Measurements from ENCODE around the gene PHYKPL.
"Not testable (repeated sequence)": the region's sequence is repeated elsewhere in the genome, so short reads cannot be mapped to it uniquely, and the experiment has no call there.

Gene PHYKPL

DNA sequence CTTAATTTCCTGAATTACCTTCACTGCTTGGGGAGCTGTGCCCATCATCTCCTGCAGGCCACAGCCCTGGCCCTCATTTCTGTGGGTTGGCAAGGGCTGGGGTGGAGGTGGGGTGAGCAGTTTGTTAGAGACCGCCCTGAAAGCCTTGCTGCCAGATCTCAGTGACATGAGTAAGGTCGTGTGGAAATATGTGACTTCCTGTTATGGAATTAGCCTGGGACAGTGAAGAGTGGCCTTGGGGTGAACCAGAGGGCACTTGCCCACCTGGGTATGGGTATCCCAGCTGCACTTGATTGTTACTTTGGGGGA, 30.7 kb downstream of the PHYKPL start:
- H3K4me1 ChIP-seq (ENCODE audit: control insufficient read depth, insufficient read depth, low read length) = peaks cover 5% of the 10 kb centered on the region
- H3K9me3 ChIP-seq (ENCODE audit: control insufficient read depth, insufficient read depth, low read length) = no peaks in the 10 kb centered on the region

DNA sequence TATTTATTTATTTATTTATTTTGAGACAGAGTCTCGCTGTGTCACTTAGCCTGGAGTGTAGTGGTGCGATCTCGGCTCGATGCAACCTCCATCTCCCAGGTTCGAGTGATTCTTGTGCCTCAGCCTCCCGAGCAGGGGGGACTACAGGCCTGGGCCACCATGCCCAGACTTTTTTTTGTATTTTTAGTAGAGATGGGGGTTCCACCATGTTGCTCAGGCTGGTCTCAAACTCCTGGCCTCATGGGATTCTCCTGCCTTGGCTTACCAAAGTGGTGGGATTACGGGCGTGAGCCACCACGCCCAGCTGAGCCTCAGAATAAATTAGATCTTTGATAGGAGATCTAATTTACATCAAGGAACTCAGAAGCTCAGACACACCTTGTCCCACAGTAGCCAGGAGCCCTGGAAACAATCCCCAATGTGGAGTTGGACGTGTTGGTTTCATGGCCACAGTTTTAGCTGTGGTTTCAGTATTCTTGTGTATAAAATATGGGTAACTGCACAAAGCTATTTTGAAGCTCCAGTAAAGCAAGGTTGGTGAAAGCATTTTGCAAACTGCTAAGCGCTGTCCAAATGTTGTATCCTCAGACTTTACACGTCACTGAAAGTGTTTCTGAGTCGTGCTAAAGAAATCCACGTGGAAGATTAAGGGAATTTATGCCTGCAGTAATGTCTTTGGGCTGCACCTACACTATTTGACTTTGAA, 31.2 kb downstream of the PHYKPL start:
- H3K36me3 ChIP-seq (ENCODE audit: control insufficient read depth, insufficient read depth, low read length) = peaks cover 4% of the 10 kb centered on the region
- H3K4me1 ChIP-seq (ENCODE audit: control insufficient read depth, insufficient read depth, low read length) = peaks cover 5% of the 10 kb centered on the region
- H3K27me3 ChIP-seq (ENCODE audit: control insufficient read depth, insufficient read depth, low read length) = peaks cover 9% of the 10 kb centered on the region
- no peak overlapping the region for H3K9ac ChIP-seq (ENCODE audit: low read depth, low read length)
- H3K9me3 ChIP-seq (ENCODE audit: control insufficient read depth, insufficient read depth, low read length) = no peaks in the 10 kb centered on the region
- no peak overlapping the region for H3K4me3 ChIP-seq (ENCODE audit: low read depth, low read length)

More for the DNA sequence above, 30.7 kb downstream of the PHYKPL start:
- peaks cover 9% of the 10 kb centered on the region for H3K27me3 ChIP-seq (ENCODE audit: control insufficient read depth, insufficient read depth, low read length)
- H3K4me3 ChIP-seq (ENCODE audit: low read depth, low read length) = no peak overlapping the region
- H3K36me3 ChIP-seq (ENCODE audit: control insufficient read depth, insufficient read depth, low read length) = peaks cover 9% of the 10 kb centered on the region
- no peak overlapping the region for H3K9ac ChIP-seq (ENCODE audit: low read depth, low read length)

DNA sequence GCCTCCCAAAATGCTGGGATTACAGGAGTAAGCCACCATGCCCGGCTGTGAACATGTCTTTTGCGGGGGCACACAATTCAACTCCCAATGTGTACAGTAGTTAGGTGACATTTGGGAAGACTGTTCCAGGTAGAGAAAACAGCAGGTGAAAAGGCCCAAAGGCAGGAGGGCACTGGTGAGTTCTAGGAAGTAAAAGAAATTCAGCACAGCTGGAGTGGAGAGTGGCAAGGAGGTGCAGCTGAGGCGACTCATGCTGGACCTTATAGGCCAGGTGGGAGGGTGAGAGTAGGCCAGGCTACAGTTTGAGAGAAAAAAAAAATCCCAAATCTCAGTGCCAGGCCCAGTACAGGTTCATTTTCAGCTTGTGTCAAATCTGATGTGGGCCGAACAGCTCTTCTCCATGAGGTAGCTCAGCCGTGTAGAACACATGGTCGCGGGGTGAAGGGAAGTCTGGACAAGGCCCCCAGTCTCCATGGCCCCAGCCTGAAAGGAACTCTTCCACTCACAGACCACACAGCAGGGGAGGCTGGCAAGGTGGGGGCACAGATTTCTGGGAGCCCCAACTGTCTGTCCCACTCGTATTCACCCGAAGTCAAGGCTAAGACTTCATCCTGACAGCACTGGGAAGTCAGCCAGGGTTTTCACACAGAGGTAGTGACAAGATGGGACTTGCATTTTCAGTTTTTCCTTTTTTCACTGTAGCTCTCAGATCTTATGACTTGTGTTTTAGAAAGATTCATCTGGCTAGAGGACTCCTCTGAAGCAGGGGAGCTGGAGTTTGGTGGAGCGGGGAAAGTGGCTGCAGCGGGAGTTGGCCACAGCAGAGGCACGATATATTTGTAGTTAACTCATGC, 32.8 kb downstream of the PHYKPL start:
- Histone ChIP-seq H3K9me3 (ENCODE audit: control insufficient read depth, insufficient read depth, low read length) (no peaks in the 10 kb centered on the region), H3K9ac (ENCODE audit: low read depth, low read length) (no peak overlapping the region), H3K4me3 (ENCODE audit: low read depth, low read length) (no peak overlapping the region), H3K36me3 (ENCODE audit: control insufficient read depth, insufficient read depth, low read length) (no peaks in the 10 kb centered on the region), H3K27me3 (ENCODE audit: control insufficient read depth, insufficient read depth, low read length) (peaks cover 9% of the 10 kb centered on the region), H3K4me1 (ENCODE audit: control insufficient read depth, insufficient read depth, low read length) (no peaks in the 10 kb centered on the region)

GRCh38 chr5:178198706-178199105, 33.9 kb downstream of the PHYKPL start:
- Histone ChIP-seq H3K9me3 (ENCODE audit: control insufficient read depth, insufficient read depth, low read length) (no peaks in the 10 kb centered on the region), H3K4me3 (ENCODE audit: low read depth, low read length) (no peak overlapping the region), H3K9ac (ENCODE audit: low read depth, low read length) (no peak overlapping the region), H3K4me1 (ENCODE audit: control insufficient read depth, insufficient read depth, low read length) (peaks cover 3% of the 10 kb centered on the region), H3K27me3 (ENCODE audit: control insufficient read depth, insufficient read depth, low read length) (peaks cover 9% of the 10 kb centered on the region), H3K36me3 (ENCODE audit: control insufficient read depth, insufficient read depth, low read length) (no peaks in the 10 kb centered on the region)

- not testable (repeated sequence) for H3K36me3 ChIP-seq (ENCODE audit: control insufficient read depth, insufficient read depth, low read length); H3K9me3 ChIP-seq (ENCODE audit: control insufficient read depth, insufficient read depth, low read length); H3K27me3 ChIP-seq (ENCODE audit: control insufficient read depth, insufficient read depth, low read length)
Measured at GRCh38 chr5:178198151-178198550, 34.5 kb downstream of the PHYKPL start.

GRCh38 chr5:178196986-178197385, 35.6 kb downstream of the PHYKPL start:
- Histone ChIP-seq H3K4me1 (ENCODE audit: control insufficient read depth, insufficient read depth, low read length) (peaks cover 3% of the 10 kb centered on the region), H3K27me3 (ENCODE audit: control insufficient read depth, insufficient read depth, low read length) (peaks cover 7% of the 10 kb centered on the region), H3K9ac (ENCODE audit: low read depth, low read length) (no peak overlapping the region), H3K36me3 (ENCODE audit: control insufficient read depth, insufficient read depth, low read length) (no peaks in the 10 kb centered on the region), H3K4me3 (ENCODE audit: low read depth, low read length) (no peak overlapping the region), H3K9me3 (ENCODE audit: control insufficient read depth, insufficient read depth, low read length) (peaks cover 3% of the 10 kb centered on the region)

More at GRCh38 chr5:178198151-178198550, 34.5 kb downstream of the PHYKPL start:
- not testable (repeated sequence) for H3K9ac ChIP-seq (ENCODE audit: low read depth, low read length); H3K4me3 ChIP-seq (ENCODE audit: low read depth, low read length); H3K4me1 ChIP-seq (ENCODE audit: control insufficient read depth, insufficient read depth, low read length)

- Histone ChIP-seq H3K4me1 (ENCODE audit: control insufficient read depth, insufficient read depth, low read length) (peaks cover 3% of the 10 kb centered on the region), H3K27me3 (ENCODE audit: control insufficient read depth, insufficient read depth, low read length) (peaks cover under 1% of the 10 kb centered on the region), H3K9me3 (ENCODE audit: control insufficient read depth, insufficient read depth, low read length) (peaks cover 3% of the 10 kb centered on the region), H3K36me3 (ENCODE audit: control insufficient read depth, insufficient read depth, low read length) (no peaks in the 10 kb centered on the region), H3K4me3 (ENCODE audit: low read depth, low read length) (no peak overlapping the region), H3K9ac (ENCODE audit: low read depth, low read length) (no peak overlapping the region)
Measured at GRCh38 chr5:178196281-178196812, 36.3 kb downstream of the PHYKPL start.

DNA sequence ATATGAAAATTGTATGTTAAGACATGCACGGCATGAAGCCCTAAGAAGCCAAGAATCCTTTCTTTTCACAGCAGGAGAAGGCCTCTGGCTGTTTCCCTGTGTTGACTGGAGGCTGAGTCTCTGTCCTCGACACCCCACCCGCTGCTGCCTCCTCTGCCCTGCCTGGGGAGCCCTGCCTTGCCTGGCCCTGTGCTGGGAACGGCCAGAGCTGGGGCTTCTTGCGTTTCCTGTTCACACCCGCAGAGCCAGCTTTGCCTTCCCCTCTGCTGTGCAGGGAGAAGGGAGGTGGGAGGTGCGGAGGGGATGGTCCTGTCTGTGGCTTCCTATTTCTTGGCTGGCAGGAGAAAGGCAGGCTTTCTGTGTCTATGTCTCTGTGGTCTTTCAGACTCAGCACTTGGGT, 38.6 kb downstream of the PHYKPL start:
- H3K9me3 ChIP-seq (ENCODE audit: control insufficient read depth, insufficient read depth, low read length) = peaks cover 3% of the 10 kb centered on the region
- no peak overlapping the region for H3K9ac ChIP-seq (ENCODE audit: low read depth, low read length)
- peaks cover 3% of the 10 kb centered on the region for H3K4me1 ChIP-seq (ENCODE audit: control insufficient read depth, insufficient read depth, low read length)

GRCh38 chr5:178193251-178193809, 39.3 kb downstream of the PHYKPL start:
- peaks cover 3% of the 10 kb centered on the region for H3K4me1 ChIP-seq (ENCODE audit: control insufficient read depth, insufficient read depth, low read length)
- H3K9me3 ChIP-seq (ENCODE audit: control insufficient read depth, insufficient read depth, low read length) = peaks cover 3% of the 10 kb centered on the region
- H3K4me3 ChIP-seq (ENCODE audit: low read depth, low read length) = no peak overlapping the region
- no peaks in the 10 kb centered on the region for H3K36me3 ChIP-seq (ENCODE audit: control insufficient read depth, insufficient read depth, low read length)
- H3K27me3 ChIP-seq (ENCODE audit: control insufficient read depth, insufficient read depth, low read length) = no peaks in the 10 kb centered on the region
- H3K9ac ChIP-seq (ENCODE audit: low read depth, low read length) = no peak overlapping the region

More for the DNA sequence above, 38.6 kb downstream of the PHYKPL start:
- H3K4me3 ChIP-seq (ENCODE audit: low read depth, low read length) = no peak overlapping the region
- no peaks in the 10 kb centered on the region for H3K27me3 ChIP-seq (ENCODE audit: control insufficient read depth, insufficient read depth, low read length)
- no peaks in the 10 kb centered on the region for H3K36me3 ChIP-seq (ENCODE audit: control insufficient read depth, insufficient read depth, low read length)

DNA sequence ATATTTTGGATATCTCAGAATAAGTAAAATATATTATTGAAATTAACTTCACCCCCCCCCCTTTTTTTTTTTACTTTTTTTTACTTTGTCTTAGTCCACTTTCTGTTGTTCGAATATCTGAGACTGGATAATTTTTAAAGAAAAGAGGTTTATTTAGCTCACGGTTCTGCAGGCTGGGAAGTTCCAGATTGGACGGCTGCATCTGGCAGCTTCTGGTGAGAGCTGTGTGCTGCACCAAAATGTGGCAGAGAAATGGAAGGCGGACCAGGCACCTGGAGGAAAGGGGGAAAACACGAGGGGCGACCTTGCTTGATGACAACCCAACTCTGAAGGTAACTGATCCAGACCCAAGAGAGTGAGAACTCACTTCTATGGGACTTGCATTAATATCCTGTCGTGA, 39.8 kb downstream of the PHYKPL start:
- no peaks in the 10 kb centered on the region for H3K36me3 ChIP-seq (ENCODE audit: control insufficient read depth, insufficient read depth, low read length)
- no peaks in the 10 kb centered on the region for H3K27me3 ChIP-seq (ENCODE audit: control insufficient read depth, insufficient read depth, low read length)
- H3K4me3 ChIP-seq (ENCODE audit: low read depth, low read length) = no peak overlapping the region
- no peak overlapping the region for H3K9ac ChIP-seq (ENCODE audit: low read depth, low read length)
- peaks cover 3% of the 10 kb centered on the region for H3K9me3 ChIP-seq (ENCODE audit: control insufficient read depth, insufficient read depth, low read length)
- H3K4me1 ChIP-seq (ENCODE audit: control insufficient read depth, insufficient read depth, low read length) = peaks cover 3% of the 10 kb centered on the region

- Histone ChIP-seq H3K27me3 (ENCODE audit: control insufficient read depth, insufficient read depth, low read length) (no peaks in the 10 kb centered on the region), H3K4me3 (ENCODE audit: low read depth, low read length) (no peak overlapping the region), H3K9me3 (ENCODE audit: control insufficient read depth, insufficient read depth, low read length) (peaks cover 3% of the 10 kb centered on the region), H3K9ac (ENCODE audit: low read depth, low read length) (no peak overlapping the region), H3K36me3 (ENCODE audit: control insufficient read depth, insufficient read depth, low read length) (no peaks in the 10 kb centered on the region), H3K4me1 (ENCODE audit: control insufficient read depth, insufficient read depth, low read length) (peaks cover 3% of the 10 kb centered on the region)
Measured at GRCh38 chr5:178192244-178192643, 40.4 kb downstream of the PHYKPL start.

All from iPS-15b (cell line).